ENCODE measurements around the gene MRPL9.
"Not testable (repeated sequence)": the region's sequence is repeated elsewhere in the genome, so short reads cannot be mapped to it uniquely, and the experiment has no call there.

The MRPL9 gene

DNA sequence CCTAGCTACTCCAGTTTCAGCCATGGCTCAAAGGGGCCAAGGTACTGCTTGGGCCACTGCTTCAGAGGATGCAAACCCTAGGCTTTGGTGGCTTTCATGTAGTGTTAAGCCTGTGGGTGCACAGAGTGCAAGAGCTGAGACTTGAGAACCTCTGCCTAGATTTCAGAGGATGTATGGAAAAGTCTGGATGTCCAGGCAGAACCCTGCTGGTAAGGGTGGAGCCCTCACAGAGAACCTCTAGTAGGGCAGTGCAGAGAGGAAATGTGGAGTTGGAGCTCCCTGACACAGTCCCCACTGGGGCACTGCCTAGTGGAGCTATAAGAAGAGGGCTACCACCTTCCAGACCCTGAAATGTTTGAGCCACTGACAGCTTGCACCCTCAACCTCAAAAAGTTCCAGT, 25.8 kb downstream of the MRPL9 start:
- no peak for DNase-seq (ENCODE audit: low spot score)
- TF ChIP-seq, protein P1, sequence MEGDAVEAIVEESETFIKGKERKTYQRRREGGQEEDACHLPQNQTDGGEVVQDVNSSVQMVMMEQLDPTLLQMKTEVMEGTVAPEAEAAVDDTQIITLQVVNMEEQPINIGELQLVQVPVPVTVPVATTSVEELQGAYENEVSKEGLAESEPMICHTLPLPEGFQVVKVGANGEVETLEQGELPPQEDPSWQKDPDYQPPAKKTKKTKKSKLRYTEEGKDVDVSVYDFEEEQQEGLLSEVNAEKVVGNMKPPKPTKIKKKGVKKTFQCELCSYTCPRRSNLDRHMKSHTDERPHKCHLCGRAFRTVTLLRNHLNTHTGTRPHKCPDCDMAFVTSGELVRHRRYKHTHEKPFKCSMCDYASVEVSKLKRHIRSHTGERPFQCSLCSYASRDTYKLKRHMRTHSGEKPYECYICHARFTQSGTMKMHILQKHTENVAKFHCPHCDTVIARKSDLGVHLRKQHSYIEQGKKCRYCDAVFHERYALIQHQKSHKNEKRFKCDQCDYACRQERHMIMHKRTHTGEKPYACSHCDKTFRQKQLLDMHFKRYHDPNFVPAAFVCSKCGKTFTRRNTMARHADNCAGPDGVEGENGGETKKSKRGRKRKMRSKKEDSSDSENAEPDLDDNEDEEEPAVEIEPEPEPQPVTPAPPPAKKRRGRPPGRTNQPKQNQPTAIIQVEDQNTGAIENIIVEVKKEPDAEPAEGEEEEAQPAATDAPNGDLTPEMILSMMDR (conservative IDR thresholded peaks at IDR 0.05; ENCODE audit: low read depth) = no peak
- ChIA-PET CTCF (interaction anchor here (0.6 kb wide), 1 partner anchor 1927 kb away, joined by 3 read pairs; no protein-coding TSS in a partner anchor), POLR2A (ENCODE audit: low non-redundant PET) (no interaction called here)
- no peak overlapping the region for H3K27ac ChIP-seq

DNA sequence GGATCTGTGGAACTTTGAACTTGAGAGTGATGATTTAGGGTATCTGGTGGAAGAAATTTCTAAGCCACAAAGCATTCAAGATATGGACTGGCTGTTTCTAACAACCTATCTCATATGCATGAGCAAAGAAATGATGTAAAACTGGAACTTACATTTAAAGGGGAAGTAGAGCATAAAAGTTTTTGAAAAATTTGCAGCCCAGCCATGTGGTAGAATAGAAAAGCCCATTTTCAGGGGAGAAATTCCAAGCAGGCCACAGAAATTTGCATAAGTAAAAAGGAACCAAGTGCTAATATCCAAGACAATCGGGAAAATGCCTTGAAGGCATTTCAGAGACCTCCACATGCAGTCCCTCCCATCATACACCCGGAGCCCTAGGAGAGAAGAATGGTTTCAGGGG, 26.3 kb downstream of the MRPL9 start:
- TF ChIP-seq, protein P1 (conservative IDR thresholded peaks at IDR 0.05; ENCODE audit: low read depth) = no peak
- ChIA-PET POLR2A (ENCODE audit: low non-redundant PET) (no interaction called here), CTCF (interaction anchor here (0.6 kb wide), 1 partner anchor 1928 kb away, joined by 3 read pairs; no protein-coding TSS in a partner anchor)
- H3K27ac ChIP-seq = no peak overlapping the region
- no peak for DNase-seq (ENCODE audit: low spot score)

DNA sequence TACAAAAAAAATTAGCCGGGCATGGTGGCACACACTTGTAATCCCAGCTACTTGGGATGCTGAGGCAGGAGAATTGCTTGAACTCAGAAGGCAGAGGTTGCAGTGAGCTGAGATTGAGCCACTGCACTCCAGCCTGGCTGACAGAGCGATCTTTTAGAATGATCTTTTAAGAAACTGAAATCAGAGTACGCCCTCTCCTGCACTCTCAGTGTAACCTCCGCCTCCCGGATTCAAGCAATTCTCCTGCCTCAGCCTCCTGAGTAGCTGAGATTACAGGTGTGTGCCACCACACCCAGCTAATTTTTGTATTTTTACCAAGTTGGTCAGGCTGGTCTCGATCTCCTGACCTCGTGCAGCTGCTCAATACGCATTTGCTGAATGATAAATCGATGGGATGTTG, 29.3 kb downstream of the MRPL9 start:
- DNase-seq (ENCODE audit: low spot score); POLR2A ChIA-PET (ENCODE audit: low non-redundant PET); H3K27ac ChIP-seq: not testable (repeated sequence)
- CTCF ChIA-PET = interaction anchor here (0.6 to 2.5 kb wide), 9 partner anchors 13 to 393 kb away, joined by 3 to 12 read pairs (median 3); partner anchors contain the start of gene RIIAD1

DNA sequence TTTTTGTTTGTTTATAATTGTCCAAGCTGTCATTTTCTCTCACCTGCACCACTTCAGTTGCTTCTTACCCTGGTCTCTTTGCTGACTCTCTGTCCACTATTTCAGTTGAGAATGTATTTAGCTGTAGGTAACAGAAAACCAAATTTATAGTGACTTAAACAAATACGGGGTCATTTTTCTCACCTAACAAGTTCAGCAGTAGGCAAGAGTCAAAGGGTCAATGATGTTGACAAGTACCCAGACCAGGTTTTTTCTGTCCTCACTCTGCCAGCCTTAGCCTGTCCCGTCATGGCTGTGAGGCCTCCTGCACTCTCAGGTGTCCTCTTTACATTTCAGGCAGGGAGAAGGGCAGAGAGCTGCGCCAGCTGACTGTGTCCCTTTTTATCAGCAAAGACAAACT, 30.2 kb downstream of the MRPL9 start:
- ChIA-PET CTCF (interaction anchor here (0.7 to 1.0 kb wide), 2 partner anchors 19 to 289 kb away, joined by 3 read pairs; no protein-coding TSS in a partner anchor), POLR2A (ENCODE audit: low non-redundant PET) (no interaction called here)
- no peak for DNase-seq (ENCODE audit: low spot score)
- TF ChIP-seq, protein P1 (conservative IDR thresholded peaks at IDR 0.05; ENCODE audit: low read depth) = no peak
- H3K27ac ChIP-seq = no peak overlapping the region

DNA sequence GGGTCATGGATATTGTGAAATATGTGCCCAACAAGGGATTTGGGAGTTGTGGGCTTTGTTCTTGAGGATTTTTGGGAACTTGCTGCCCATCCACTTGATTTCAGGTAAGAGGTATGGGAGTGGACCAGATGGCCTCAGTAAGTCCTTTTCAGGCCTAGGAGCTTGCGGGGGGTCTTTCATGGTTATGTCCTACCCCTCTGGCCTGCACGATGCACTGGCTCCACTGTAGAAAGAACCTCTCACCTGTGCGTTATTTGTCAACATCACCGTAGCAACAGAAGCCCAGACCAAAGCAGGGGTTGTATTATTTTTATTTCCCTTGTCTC, 33.4 kb downstream of the MRPL9 start:
- no peak overlapping the region for H3K27ac ChIP-seq
- ChIA-PET POLR2A (ENCODE audit: low non-redundant PET) (no interaction called here), CTCF (interaction anchor here (0.6 kb wide), 1 partner anchor 210 kb away, joined by 3 read pairs; no protein-coding TSS in a partner anchor)
- DNase-seq (ENCODE audit: low spot score) = no peak
- TF ChIP-seq, protein P1 (conservative IDR thresholded peaks at IDR 0.05; ENCODE audit: low read depth) = no peak

DNA sequence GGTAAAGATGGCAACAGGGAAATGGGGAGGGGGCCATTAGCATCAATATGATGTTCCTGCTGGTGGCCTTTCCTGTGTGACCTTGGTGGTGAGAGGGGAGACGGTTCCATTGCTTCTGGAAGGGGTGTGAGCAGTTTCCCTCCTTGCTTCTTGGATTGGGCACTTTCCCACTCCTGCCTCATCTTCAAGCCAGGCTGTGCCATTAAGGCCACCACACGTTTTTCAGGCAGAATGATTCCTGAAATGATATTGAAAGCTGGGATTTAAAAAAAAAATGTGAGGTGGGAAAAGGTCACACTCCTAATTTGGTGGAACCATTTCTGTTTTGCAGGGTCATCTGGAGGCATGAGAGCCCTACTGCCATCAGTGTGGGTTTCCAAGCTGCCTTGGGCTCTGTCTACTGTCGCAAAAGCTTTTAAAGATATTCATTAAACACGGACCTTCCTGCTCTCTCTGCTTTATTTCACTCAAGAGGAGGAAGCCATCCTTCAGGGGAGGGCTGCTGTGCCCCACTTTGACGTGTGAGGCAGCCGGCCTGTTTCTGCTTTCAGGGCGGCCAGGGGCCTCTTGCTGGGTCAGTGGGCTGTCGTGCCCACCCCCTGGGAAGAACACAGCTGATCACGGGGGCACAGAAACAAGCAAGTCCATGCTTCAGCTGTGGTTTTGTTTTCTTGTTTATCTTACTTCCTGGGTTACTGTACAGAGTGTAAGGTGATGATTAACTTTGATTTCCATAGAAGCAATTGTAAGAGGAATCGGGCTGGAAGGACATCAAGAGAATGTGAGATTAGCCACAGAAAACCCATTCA, 33.9 kb downstream of the MRPL9 start:
- DNase-seq (ENCODE audit: low spot score) = no peak
- ChIA-PET POLR2A (ENCODE audit: low non-redundant PET) (no interaction called here), CTCF (interaction anchor here (0.7 kb wide), 1 partner anchor 388 kb away, joined by 5 read pairs; no protein-coding TSS in a partner anchor)
- no peak overlapping the region for H3K27ac ChIP-seq
- TF ChIP-seq, protein P1 (conservative IDR thresholded peaks at IDR 0.05; ENCODE audit: low read depth) = no peak

Measured in RWPE1 (cell line).